Tibial nerve (tissue), 4 donors: ENCODE measurements around the gene SH3BP4.

Experiments
- EP300 ChIP-seq, 2 donors: sonication (generic); formaldehyde crosslinking; IDR thresholded peaks; one replicate each; pipeline ENCODE4 v1.6.1; 2017; ENCODE audit warnings: antibody characterized with exemption in 2 of 2, mild to moderate bottlenecking in 1 of 2
- POLR2A ChIP-seq, 2 donors: fragments of 450-650 bp; IDR thresholded peaks; one replicate each; pipeline ENCODE4 v1.6.1; 2017; ENCODE audit warnings: antibody characterized with exemption in 2 of 2, mild to moderate bottlenecking in 2 of 2, moderate library complexity in 2 of 2
- TF ChIP-seq, protein P1 (sequence below), 5 experiments: fragments of 200-600 bp in 3 of 5; fragments of 450-650 bp in 2 of 5; sonication (generic) in 3 of 5; IDR thresholded peaks; one replicate each; pipeline ENCODE4 v1.5.1; 2016 to 2019; ENCODE audit warnings: antibody characterized with exemption in 5 of 5, mild to moderate bottlenecking in 3 of 5, moderate library complexity in 2 of 5

GRCh38 chr2:235064976-235065375 lies 113.2 kb downstream of the SH3BP4 start:
- TF ChIP-seq POLR2A (IDR thresholded peaks at IDR 0.05) (no peak), EP300 (IDR thresholded peaks at IDR 0.05) (no peak)
- TF ChIP-seq, protein P1, sequence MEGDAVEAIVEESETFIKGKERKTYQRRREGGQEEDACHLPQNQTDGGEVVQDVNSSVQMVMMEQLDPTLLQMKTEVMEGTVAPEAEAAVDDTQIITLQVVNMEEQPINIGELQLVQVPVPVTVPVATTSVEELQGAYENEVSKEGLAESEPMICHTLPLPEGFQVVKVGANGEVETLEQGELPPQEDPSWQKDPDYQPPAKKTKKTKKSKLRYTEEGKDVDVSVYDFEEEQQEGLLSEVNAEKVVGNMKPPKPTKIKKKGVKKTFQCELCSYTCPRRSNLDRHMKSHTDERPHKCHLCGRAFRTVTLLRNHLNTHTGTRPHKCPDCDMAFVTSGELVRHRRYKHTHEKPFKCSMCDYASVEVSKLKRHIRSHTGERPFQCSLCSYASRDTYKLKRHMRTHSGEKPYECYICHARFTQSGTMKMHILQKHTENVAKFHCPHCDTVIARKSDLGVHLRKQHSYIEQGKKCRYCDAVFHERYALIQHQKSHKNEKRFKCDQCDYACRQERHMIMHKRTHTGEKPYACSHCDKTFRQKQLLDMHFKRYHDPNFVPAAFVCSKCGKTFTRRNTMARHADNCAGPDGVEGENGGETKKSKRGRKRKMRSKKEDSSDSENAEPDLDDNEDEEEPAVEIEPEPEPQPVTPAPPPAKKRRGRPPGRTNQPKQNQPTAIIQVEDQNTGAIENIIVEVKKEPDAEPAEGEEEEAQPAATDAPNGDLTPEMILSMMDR (IDR thresholded peaks at IDR 0.05): no peak
